Measurements from ENCODE around the gene SMG6. TPM values are rescaled to one million over a fixed set of nuclear protein-coding genes. Genes with fewer than 3 reads are reported as not detected.

SMG6 gene
- total and polyA plus RNA-seq, 2 donors (not counting 3 experiments of a cell fraction or from before 2014, with no cell fraction given) = 40.1 to 42.2 TPM

DNA sequence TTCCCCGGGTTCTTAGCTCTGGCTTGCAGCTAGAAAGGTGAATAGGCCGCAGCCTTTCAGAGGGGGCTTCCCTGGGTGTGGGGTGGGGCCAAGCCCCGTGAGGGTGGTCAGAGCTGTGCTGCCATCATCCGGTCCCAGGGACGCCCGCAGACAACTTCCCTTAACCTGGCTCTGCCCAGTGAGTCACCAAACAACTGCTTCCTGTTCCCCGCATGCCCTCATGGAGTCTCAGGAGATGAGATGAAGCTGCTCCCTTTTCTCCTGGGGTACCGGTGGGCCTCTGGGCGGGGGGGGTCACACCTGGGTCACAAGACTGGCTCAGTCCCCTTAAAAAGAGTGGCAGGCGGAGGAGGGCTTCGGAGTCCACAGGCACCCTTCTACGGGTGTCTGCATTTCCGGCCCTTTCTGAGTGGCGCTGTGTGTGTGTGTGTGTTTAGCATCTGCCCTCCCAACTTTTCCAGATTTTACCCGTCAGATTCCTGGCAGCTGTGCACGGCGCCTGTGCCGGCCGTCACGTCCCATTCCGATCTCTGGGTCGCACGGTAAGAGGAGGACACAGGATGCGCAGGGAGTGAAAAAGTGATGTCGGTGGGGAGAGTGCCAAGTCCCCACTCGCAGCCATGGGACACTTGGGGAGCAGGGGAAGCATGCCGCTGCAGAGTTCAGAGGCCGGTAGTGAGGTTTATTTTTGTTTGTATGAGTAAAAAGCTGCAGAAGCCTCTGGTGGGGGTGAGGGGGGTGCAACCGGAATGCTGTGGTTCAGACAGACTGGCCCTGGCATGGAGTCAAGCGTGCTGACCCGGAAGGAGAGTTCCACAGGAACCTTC lies 231.9 kb downstream of the SMG6 start:
- Histone ChIP-seq H3K4me3 (replicated peaks in 1 of 3; ENCODE audit: insufficient read depth in 1 of 3, low read depth in 1 of 3, low read length in 3 of 3) (no peak overlapping the region), H3K9me1 (replicated peaks; ENCODE audit: control insufficient read depth, extremely low read depth, insufficient read depth, low read length) (no peaks in the 10 kb centered on the region), H3K9me3 (replicated peaks; ENCODE audit: control insufficient read depth, insufficient read depth, low read length) (no peaks in the 10 kb centered on the region), H3K79me2 (ENCODE audit: control insufficient read depth, insufficient read depth, low read length) (peaks cover 3% of the 10 kb centered on the region), H3K9ac (replicated peaks; ENCODE audit: extremely low read depth, insufficient read depth, low read length) (peak overlapping the region; percentile 66), H3K36me3 (ENCODE audit: control insufficient read depth in 2 of 2, extremely low read depth in 1 of 2, insufficient read depth in 2 of 2, low read length in 2 of 2) (peaks cover 0 to 3% of the 10 kb centered on the region in 2 experiments), H2AFZ (ENCODE audit: low read depth, low read length) (no peak overlapping the region), H4K20me1 (replicated peaks; ENCODE audit: control insufficient read depth, extremely low read depth, insufficient read depth, low read length) (no peaks in the 10 kb centered on the region), H3K4me1 (ENCODE audit: control insufficient read depth, extremely low read depth, insufficient read depth, low read length) (peaks cover 58% of the 10 kb centered on the region), H3K27ac (ENCODE audit: insufficient read depth, low read depth, low read length) (peak overlapping the region; percentile 93), H3K4me2 (ENCODE audit: insufficient read depth, low read length) (peak overlapping the region; percentile 5), H3K27me3 (ENCODE audit: control insufficient read depth in 2 of 2, insufficient read depth in 2 of 2, low read length in 2 of 2) (no peaks in the 10 kb centered on the region)
- DNase-seq (ENCODE audit: low read depth, low spot score) (peak; percentile 73), FAIRE-seq (no peak)
- TF ChIP-seq JUN (IDR thresholded peaks at IDR 0.05; ENCODE audit: borderline replicate concordance, insufficient read depth, insufficient read length, low read depth) (peak; percentile 62), FOS (IDR thresholded peaks at IDR 0.05; ENCODE audit: borderline replicate concordance, insufficient read depth, low read length) (peak; percentile 50), POLR2AphosphoS5 (IDR thresholded peaks at IDR 0.05; ENCODE audit: insufficient read depth, low read depth, low read length) (peak; percentile 79), CTCF (IDR thresholded peaks at IDR 0.05; ENCODE audit: extremely low read depth in 1 of 2, insufficient read depth in 1 of 2, low read depth in 1 of 2, low read length in 2 of 2) (no peak)
- TF ChIP-seq, protein P1, sequence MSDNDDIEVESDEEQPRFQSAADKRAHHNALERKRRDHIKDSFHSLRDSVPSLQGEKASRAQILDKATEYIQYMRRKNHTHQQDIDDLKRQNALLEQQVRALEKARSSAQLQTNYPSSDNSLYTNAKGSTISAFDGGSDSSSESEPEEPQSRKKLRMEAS (IDR thresholded peaks at IDR 0.05; ENCODE audit: insufficient read depth, insufficient read length) = no peak
- ChIA-PET CTCF (interaction anchor here (0.8 to 3.2 kb wide), 10 partner anchors 11 to 211 kb away, joined by 3 to 30 read pairs (median 7); partner anchors contain the start of gene HIC1), POLR2A (no interaction called here)
- no TSS peak for BruUV-seq (replicated peaks)
- intact Hi-C loops (cut with micrococcal nuclease) = loop anchor here (1.0 kb wide), 1 partner anchor 14 kb away; no protein-coding TSS in a partner anchor
- dilution Hi-C loops (cut with MboI; ENCODE audit: extremely low pct_ligation_motif_present, low sequenced_read_pairs) = no loop called here
